HUES6 (cell line): ENCODE results near the gene ABCD3.
"Not testable (repeated sequence)": the region's sequence is repeated elsewhere in the genome, so short reads cannot be mapped to it uniquely, and the experiment has no call there.

Source experiments
- H3K27ac ChIP-seq: 2 replicates; pipeline ENCODE4 v1.7.0; 2013; ENCODE audit warnings: low read depth, mild to moderate bottlenecking, low read length, inconsistent platforms
- H3K27me3 ChIP-seq: 2 replicates; pipeline ENCODE4 v1.6.1; 2013; ENCODE audit warnings: low read length; ENCODE audit not compliant: control insufficient read depth, insufficient read depth
- H3K36me3 ChIP-seq: 2 replicates; pipeline ENCODE4 v1.6.1; 2013; ENCODE audit warnings: low read length; ENCODE audit not compliant: control insufficient read depth, insufficient read depth
- H3K4me1 ChIP-seq: 2 replicates; pipeline ENCODE4 v1.6.1; 2013; ENCODE audit warnings: low read length; ENCODE audit not compliant: control insufficient read depth, insufficient read depth
- H3K4me3 ChIP-seq: 2 replicates; pipeline ENCODE4 v1.5.1; 2013; ENCODE audit warnings: low read depth, low read length
- H3K9ac ChIP-seq: one replicate; pipeline ENCODE4 v1.6.1; 2013; ENCODE audit warnings: mild to moderate bottlenecking, low read length
- H3K9me3 ChIP-seq: 2 replicates; pipeline ENCODE4 v1.6.1; 2013; ENCODE audit warnings: low read depth, low read length; ENCODE audit not compliant: control insufficient read depth, insufficient read depth

Gene ABCD3

DNA sequence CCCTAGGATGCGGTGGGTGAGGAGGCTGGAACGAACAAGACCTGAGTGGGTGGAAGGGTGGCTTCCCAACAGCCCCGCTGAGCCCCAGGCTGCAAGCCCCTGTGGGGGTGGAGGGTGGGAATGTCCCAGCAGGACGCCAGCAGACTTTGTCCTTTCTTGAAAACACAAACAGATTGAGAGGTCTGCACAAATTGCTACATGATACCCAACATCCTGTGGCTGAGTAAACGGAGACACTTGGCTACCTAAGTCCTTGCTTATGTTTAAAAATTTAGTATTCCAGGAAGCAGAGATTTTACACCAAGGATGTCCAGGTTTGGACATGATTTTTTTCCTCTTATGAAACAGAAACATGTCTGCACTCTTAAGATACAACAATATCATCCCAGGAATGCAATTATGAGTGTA, 135.1 kb downstream of the ABCD3 start:
- Histone ChIP-seq H3K9ac (no peak overlapping the region), H3K27ac (no peak overlapping the region), H3K27me3 (no peaks in the 10 kb centered on the region), H3K4me3 (no peak overlapping the region), H3K36me3 (no peaks in the 10 kb centered on the region), H3K4me1 (peaks cover 48% of the 10 kb centered on the region), H3K9me3 (no peaks in the 10 kb centered on the region)

DNA sequence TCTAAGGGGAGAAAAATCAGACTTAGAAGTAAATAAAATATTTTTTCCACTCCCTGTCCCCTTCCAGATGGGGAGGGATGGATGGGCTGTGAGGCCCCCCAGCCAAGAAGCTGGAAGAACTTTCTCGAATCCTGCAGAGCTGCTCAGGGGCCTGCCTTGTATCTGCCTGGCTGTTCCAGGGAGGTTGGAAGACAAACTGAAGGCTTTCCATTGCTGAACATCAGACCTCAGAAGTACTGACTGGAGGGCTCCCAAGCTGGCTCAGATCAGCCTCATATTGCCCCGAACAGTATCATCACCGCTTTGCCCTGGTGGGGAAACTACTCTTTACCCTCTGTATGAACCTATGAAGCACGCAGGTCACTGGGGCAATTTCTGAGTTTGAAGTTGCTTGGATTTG, 135.7 kb downstream of the ABCD3 start:
- H3K27me3 ChIP-seq = no peaks in the 10 kb centered on the region
- H3K4me3 ChIP-seq = no peak overlapping the region
- no peak overlapping the region for H3K9ac ChIP-seq
- no peaks in the 10 kb centered on the region for H3K9me3 ChIP-seq
- no peaks in the 10 kb centered on the region for H3K36me3 ChIP-seq
- H3K4me1 ChIP-seq = peaks cover 48% of the 10 kb centered on the region
- H3K27ac ChIP-seq = no peak overlapping the region

DNA sequence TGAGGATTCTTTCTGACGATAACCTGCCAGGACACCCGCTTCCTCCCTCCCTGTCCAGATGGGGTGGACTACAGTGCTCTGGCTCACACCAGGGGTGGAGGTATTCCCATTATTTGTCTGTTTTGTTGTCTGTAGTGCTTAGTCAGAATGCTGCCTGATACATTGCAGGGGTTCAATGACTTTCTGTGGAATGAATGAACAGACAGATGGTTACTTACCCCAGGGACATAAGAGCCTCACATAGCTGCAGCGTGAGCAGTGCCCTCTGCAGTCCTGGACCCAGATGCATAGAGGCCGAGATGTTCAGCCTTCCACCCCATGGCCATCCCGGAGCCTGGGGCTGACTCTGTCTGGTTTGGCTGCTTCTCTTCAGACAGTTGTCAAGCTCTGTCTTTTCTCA, 136.4 kb downstream of the ABCD3 start:
- H3K9me3 ChIP-seq = no peaks in the 10 kb centered on the region
- H3K4me3 ChIP-seq = no peak overlapping the region
- H3K4me1 ChIP-seq = peaks cover 48% of the 10 kb centered on the region
- H3K27me3 ChIP-seq = no peaks in the 10 kb centered on the region
- no peaks in the 10 kb centered on the region for H3K36me3 ChIP-seq
- no peak overlapping the region for H3K9ac ChIP-seq
- H3K27ac ChIP-seq = no peak overlapping the region

DNA sequence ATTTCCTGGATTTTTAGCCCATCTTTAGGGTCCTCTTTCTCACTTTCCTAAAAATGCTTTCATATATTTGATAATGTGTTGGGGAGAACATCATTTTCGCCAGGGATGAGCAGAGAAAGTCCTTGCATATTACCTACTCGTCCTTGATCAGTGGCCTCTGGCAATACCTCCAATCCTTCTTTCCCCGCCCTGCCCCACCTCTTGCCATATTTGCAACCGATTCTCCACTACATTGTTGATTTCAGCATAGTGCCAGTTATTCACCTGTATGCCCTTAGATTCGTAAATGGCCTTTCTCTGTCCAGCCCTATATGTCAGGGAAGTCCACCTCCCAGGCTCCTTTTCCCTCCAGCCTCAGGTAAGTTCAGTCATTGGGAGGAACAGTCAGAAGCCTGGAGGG, 136.9 kb downstream of the ABCD3 start:
- H3K27ac ChIP-seq = no peak overlapping the region
- H3K36me3 ChIP-seq = no peaks in the 10 kb centered on the region
- no peaks in the 10 kb centered on the region for H3K9me3 ChIP-seq
- H3K27me3 ChIP-seq = no peaks in the 10 kb centered on the region
- peaks cover 48% of the 10 kb centered on the region for H3K4me1 ChIP-seq
- H3K9ac ChIP-seq = no peak overlapping the region
- no peak overlapping the region for H3K4me3 ChIP-seq

DNA sequence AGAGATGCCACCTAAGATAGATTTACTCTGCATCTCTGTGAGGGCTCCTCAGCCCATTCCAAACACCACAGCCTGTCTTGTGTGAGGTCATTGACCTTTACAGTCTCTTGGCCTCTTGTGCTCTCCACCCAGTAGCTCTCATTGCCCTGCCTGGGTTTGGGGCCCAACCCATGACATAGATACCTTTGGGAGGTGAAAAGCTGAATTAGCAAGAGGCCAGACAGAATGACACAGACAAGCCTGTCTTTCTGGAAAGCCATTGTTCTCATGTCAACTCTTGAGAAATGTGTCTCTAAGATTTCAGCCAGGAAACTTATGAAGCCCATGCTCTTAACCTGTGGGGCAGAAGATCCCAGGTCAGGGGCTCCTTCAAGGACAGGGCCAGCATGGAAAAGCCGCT, 141.7 kb downstream of the ABCD3 start:
- Histone ChIP-seq H3K4me1 (peaks cover 6% of the 10 kb centered on the region; the same call in 1 of the 2 replicates), H3K36me3 (no peaks in the 10 kb centered on the region), H3K9me3 (peaks cover 2% of the 10 kb centered on the region; the same call in 1 of the 2 replicates), H3K27ac (no peak overlapping the region), H3K9ac (no peak overlapping the region), H3K27me3 (no peaks in the 10 kb centered on the region), H3K4me3 (no peak overlapping the region)

DNA sequence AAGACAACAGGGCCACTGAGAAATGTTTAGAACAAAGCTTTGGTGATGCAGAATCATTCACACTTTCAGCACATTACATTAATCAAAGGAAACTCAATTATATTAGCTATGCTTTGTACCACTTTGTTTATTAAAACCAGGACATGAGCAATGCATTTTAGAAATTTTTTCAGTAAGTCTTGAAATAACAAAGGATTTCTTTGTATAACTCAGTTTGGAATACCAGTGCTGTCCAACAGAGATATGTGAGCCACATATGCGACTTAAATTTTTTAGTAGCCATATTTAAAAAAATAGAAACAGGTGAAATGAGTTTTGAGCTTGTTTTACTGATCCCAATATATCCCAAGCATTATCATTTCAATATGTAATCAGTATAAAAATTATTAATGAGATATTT, 142.1 kb downstream of the ABCD3 start:
- peaks cover 2% of the 10 kb centered on the region; the same call in 1 of the 2 replicates for H3K9me3 ChIP-seq
- peaks cover 3% of the 10 kb centered on the region; the same call in 1 of the 2 replicates for H3K4me1 ChIP-seq
- no peak overlapping the region for H3K9ac ChIP-seq
- no peaks in the 10 kb centered on the region for H3K27me3 ChIP-seq
- H3K4me3 ChIP-seq = no peak overlapping the region
- H3K36me3 ChIP-seq = no peaks in the 10 kb centered on the region
- no peak overlapping the region for H3K27ac ChIP-seq

DNA sequence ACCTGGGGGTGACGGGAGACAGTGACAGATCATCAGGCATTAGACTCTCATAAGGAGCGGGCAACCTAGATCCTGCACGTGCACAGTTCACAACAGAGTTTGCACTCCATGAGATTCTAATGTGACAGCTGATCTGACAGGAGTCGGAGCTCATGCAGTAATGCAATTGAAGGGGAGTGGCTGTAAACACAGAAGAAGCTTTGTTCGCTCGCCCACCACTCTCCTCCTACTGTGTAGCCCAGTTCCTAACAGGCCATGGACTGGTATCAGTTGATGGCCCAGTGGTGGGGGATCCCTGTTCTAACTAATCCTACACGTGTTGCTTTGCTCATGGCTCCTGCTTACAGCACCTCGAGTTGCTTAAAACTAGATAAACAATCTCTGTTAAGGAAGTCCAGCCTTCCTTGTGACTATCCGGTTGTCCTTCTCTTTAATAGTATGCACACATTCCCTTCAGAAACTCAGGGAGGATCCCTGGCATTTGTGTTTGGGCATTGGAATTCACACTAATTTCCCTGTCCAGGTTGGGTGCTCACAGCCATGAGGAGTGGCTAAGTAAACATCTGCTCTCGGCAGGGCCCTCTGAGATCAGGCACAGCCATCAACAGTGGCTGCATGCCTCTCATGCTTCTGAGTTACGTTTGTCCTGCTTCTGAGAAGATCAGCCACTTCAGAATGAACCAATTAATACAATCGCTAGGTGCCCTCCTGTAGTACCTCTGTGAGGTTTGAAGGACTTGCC, 144.5 kb downstream of the ABCD3 start:
- no peak overlapping the region for H3K9ac ChIP-seq
- no peaks in the 10 kb centered on the region for H3K27me3 ChIP-seq
- H3K4me3 ChIP-seq = no peak overlapping the region
- H3K4me1 ChIP-seq = peaks cover 3% of the 10 kb centered on the region; the same call in 1 of the 2 replicates
- no peak overlapping the region for H3K27ac ChIP-seq
- H3K9me3 ChIP-seq = peaks cover 2% of the 10 kb centered on the region; the same call in 1 of the 2 replicates
- no peaks in the 10 kb centered on the region for H3K36me3 ChIP-seq

DNA sequence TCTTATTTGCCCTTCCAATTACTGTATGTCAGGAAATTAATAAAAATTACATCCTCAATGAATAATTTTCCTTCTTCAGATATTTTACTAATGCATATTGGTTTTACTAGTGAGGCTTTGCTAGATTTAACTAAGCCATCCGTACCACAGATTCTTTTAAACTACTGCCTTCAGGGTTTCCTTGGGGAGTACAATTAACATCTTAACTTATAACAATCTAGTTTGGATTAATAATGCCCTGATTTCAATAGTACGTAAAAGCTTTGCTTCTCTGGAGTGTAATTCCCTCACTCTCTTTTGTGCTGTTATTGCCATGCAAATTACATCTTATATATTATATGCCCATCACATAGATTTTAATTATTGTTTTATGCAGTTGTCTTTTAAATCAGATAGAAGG, 147.7 kb downstream of the ABCD3 start:
- Histone ChIP-seq H3K4me3 (no peak overlapping the region), H3K27ac (no peak overlapping the region), H3K9me3 (peaks cover 8% of the 10 kb centered on the region; the same call in 1 of the 2 replicates), H3K36me3 (no peaks in the 10 kb centered on the region; the same call in 1 of the 2 replicates), H3K27me3 (no peaks in the 10 kb centered on the region), H3K4me1 (no peaks in the 10 kb centered on the region; the same call in 1 of the 2 replicates), H3K9ac (no peak overlapping the region)

DNA sequence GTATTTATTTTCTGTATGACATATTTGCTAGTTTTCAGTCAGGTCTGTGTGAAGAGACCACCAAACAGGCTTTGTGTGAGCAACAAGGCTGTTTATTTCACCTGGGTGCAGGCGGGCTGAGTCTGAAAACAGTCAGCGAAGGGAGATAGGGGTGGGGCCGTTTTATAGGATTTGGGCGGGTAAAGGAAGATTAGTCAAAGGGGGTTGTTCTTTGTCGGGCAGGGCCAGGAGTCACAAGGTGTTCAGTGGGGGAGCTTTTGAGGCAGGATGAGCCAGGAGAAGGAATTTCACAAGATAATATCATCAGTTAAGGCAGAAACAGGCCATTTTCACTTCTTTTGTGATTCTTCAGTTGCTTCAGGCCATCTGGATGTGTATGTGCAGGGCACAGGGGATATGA, 148.2 kb downstream of the ABCD3 start:
- H3K36me3 ChIP-seq, H3K9ac ChIP-seq, H3K4me1 ChIP-seq, H3K4me3 ChIP-seq, H3K27ac ChIP-seq, H3K27me3 ChIP-seq: not testable (repeated sequence)
- H3K9me3 ChIP-seq = peaks cover 12% of the 10 kb centered on the region

DNA sequence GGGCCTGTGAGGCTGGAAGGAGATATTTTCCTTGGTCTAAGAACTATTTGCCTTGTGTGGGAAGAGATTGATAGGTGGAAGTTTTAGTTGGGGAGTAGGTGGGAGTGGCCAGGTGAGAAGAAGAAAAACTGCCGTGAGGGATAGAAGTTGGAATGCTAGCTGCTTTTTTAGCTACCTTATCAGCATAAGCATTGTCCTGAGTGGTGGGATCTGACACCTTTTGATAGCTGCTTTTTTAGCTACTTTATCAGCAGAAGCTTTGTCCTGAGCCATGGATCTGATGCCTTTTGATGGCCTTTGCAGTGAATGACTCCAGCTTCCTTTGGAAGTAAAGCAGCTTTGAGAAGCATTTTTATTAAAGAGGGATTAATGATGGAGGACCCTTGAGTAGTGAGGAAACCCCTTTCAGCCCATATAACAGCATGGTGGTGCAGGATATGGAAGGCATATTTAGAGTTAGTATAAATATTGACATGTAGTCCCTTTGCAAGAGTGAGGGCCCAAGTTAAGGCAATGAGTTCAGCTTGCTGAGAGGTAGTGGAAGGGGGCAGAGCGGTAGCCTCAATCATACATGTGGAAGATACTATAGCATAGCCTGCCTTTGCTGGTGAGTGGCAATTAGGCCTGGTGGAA, 149.9 kb downstream of the ABCD3 start:
- peaks cover 20% of the 10 kb centered on the region for H3K9me3 ChIP-seq
- not testable (repeated sequence) for H3K27me3 ChIP-seq, H3K9ac ChIP-seq, H3K4me3 ChIP-seq, H3K4me1 ChIP-seq, H3K36me3 ChIP-seq, H3K27ac ChIP-seq
